ENCODE results near the gene RAB8B. TPM values are rescaled to one million over a fixed set of nuclear protein-coding genes. Genes with fewer than 3 reads are reported as not detected.

Gene RAB8B
- total and polyA plus RNA-seq, 9 of the 15 experiments (the other 6 are each of a cell fraction or from before 2014, with no cell fraction given) = 7.8 to 32.1 (median 24.2) TPM

- FAIRE-seq (no peak), DNase-seq (ENCODE audit: extremely low read depth in 1 of 4, low spot score in 3 of 4) (no peak), ATAC-seq (no peak)
- intact Hi-C loops (cut with micrococcal nuclease) = no loop called here
- H3K27me3 ChIP-seq (ENCODE audit: control insufficient read depth in 2 of 2, insufficient read depth in 2 of 2, low read length in 2 of 2) = no peaks in the 10 kb centered on the region
- WGBS (ENCODE audit: insufficient coverage, low coverage, missing lambda C conversion rate) = 100% methylated on average over 2 of the region's 2 CpGs
- CTCF ChIA-PET (ENCODE audit: low intra/inter-chr PET ratio) = no interaction called here
- H3K4me3 ChIP-seq = no peak overlapping the region
- no peaks in the 10 kb centered on the region for H3K4me1 ChIP-seq (replicated peaks in 1 of 2; ENCODE audit: control insufficient read depth in 2 of 2, insufficient read depth in 2 of 2, low read length in 2 of 2)
- POLR2A ChIA-PET = no interaction called here
- H2AFZ ChIP-seq (ENCODE audit: low read depth, low read length) = no peak overlapping the region
- H3K27ac ChIP-seq (ENCODE audit: extremely low read depth, low read depth, low read length) = no peak overlapping the region
- no peaks in the 10 kb centered on the region for H3K9me3 ChIP-seq (replicated peaks; ENCODE audit: control insufficient read depth, insufficient read depth, low read depth, low read length)
- H3K9ac ChIP-seq (ENCODE audit: insufficient read depth in 1 of 2, low read depth in 2 of 2, low read length in 2 of 2) = no peak overlapping the region
- in situ Hi-C loops (cut with MboI) = no loop called here
- H3K79me2 ChIP-seq (ENCODE audit: control insufficient read depth, insufficient read depth, low read length) = no peaks in the 10 kb centered on the region; the same call in 2 of the 3 replicates
- H3K36me3 ChIP-seq (ENCODE audit: control insufficient read depth, insufficient read depth, low read length) = peaks cover 60% of the 10 kb centered on the region
- no peaks in the 10 kb centered on the region for H4K20me1 ChIP-seq (replicated peaks; ENCODE audit: control insufficient read depth, insufficient read depth, low read length)
- H3K4me2 ChIP-seq (ENCODE audit: insufficient read depth, low read length) = no peak overlapping the region
- no TSS peak for BruUV-seq (replicated peaks)
- no peaks in the 10 kb centered on the region for H3K9me1 ChIP-seq (ENCODE audit: control insufficient read depth, insufficient read depth, low read length)
- TF ChIP-seq, protein P1, sequence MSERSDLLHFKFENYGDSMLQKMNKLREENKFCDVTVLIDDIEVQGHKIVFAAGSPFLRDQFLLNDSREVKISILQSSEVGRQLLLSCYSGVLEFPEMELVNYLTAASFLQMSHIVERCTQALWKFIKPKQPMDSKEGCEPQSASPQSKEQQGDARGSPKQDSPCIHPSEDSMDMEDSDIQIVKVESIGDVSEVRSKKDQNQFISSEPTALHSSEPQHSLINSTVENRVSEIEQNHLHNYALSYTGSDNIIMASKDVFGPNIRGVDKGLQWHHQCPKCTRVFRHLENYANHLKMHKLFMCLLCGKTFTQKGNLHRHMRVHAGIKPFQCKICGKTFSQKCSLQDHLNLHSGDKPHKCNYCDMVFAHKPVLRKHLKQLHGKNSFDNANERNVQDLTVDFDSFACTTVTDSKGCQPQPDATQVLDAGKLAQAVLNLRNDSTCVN (CRISPR knock-in tag; IDR thresholded peaks at IDR 0.05) = no peak
- TF ChIP-seq RAD51 (IDR thresholded peaks at IDR 0.05; ENCODE audit: borderline replicate concordance, low read depth) (no peak), ZNF282 (CRISPR knock-in tag; IDR thresholded peaks at IDR 0.05) (no peak), ZNF212 (CRISPR knock-in tag; IDR thresholded peaks at IDR 0.05) (no peak), RUNX1 (IDR thresholded peaks at IDR 0.05; ENCODE audit: low read depth) (no peak), CHD2 (IDR thresholded peaks at IDR 0.05; ENCODE audit: low read depth, low read length) (no peak), PTTG1 (tag; IDR thresholded peaks at IDR 0.05; ENCODE audit: low read depth) (no peak), THRA (IDR thresholded peaks at IDR 0.05) (no peak), ILK (tag; IDR thresholded peaks at IDR 0.05; ENCODE audit: borderline replicate concordance, low read depth) (no peak), ZNF592 (IDR thresholded peaks at IDR 0.05) (no peak)
- TF ChIP-seq, protein P2, sequence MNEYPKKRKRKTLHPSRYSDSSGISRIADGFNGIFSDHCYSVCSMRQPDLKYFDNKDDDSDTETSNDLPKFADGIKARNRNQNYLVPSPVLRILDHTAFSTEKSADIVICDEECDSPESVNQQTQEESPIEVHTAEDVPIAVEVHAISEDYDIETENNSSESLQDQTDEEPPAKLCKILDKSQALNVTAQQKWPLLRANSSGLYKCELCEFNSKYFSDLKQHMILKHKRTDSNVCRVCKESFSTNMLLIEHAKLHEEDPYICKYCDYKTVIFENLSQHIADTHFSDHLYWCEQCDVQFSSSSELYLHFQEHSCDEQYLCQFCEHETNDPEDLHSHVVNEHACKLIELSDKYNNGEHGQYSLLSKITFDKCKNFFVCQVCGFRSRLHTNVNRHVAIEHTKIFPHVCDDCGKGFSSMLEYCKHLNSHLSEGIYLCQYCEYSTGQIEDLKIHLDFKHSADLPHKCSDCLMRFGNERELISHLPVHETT (CRISPR knock-in tag; conservative IDR thresholded peaks at IDR 0.05 in 1 of 2, IDR thresholded peaks at IDR 0.05 in 1 of 2) = no peak
Measured at GRCh38 chr15:63251701-63252100, 62.3 kb downstream of the RAB8B start.
